K562 (cell line): ENCODE measurements around the gene SLC6A1. TPM values are rescaled to one million over a fixed set of nuclear protein-coding genes. Genes with fewer than 3 reads are reported as not detected.
A peak's percentile ranks its signal among the peaks of the same experiment; 100 is the strongest.

Experiments used
- ATAC-seq: fragments of 200-7000 bp; cut with Tn5 transposase; 3 replicates; pipeline ENCODE4 v1.9.1; 2020; ENCODE audit warnings: moderate library complexity
- BruUV-seq: library from RNA; stranded (reverse); fragments of 400-500 nt; replicated peaks from 2 replicates; lab custom pipeline; 2021; lab: Mats Ljungman, UMichigan
- CTCF ChIA-PET: fragments of 300-600 bp; formaldehyde crosslinking; extraction: SDS; loops from one replicate; lab custom pipeline; 2021; ENCODE audit warnings: low intra/inter-chr PET ratio; lab: Yijun Ruan, JAX
- POLR2A ChIA-PET: fragments of 300-600, 350-650 bp; sonication (Branson Sonifier 250); formaldehyde crosslinking; extraction: SDS; loops from one replicate; lab custom pipeline; 2021; ENCODE audit warnings: antibody characterized with exemption, inconsistent platforms; lab: Yijun Ruan, JAX
- DNase-seq, 4 experiments: peaks; one replicate each; pipeline versions ENCODE4 v3.0.0 to v3.0.0-alpha.2; 2011 to 2018; ENCODE audit warnings: low spot score in 3 of 4, mixed read lengths in 3 of 4; ENCODE audit errors: extremely low read depth in 1 of 4
- FAIRE-seq: peaks from 2 replicates; lab custom pipeline; 2011; peaks lifted over from hg19 to GRCh38; lab: Jason Lieb, UNC
- H2AFZ ChIP-seq: 2 replicates; pipeline ENCODE4 v1.6.0; 2011; ENCODE audit warnings: low read depth, low read length, control low read depth, inconsistent platforms
- H3K27ac ChIP-seq: fragments of 200-600 bp; 3 replicates; pipeline ENCODE4 v1.8.0; 2011; ENCODE audit warnings: low read depth, mild to moderate bottlenecking, control low read depth, inconsistent platforms, low read length, moderate library complexity, mixed read lengths; ENCODE audit errors: extremely low read depth
- H3K27me3 ChIP-seq, 2 experiments: fragments of 300-600 bp in 1 of 2; 2 replicates in 1 of 2; 3 replicates in 1 of 2; pipeline versions ENCODE4 v1.6.0 to v1.8.0; 2011; ENCODE audit warnings: inconsistent platforms in 2 of 2, low read length in 2 of 2, mild to moderate bottlenecking in 1 of 2, mixed read lengths in 1 of 2, moderate library complexity in 1 of 2; ENCODE audit not compliant: control insufficient read depth in 2 of 2, insufficient read depth in 2 of 2
- H3K36me3 ChIP-seq: fragments of 300-600 bp; 3 replicates; pipeline ENCODE4 v1.8.0; 2011; ENCODE audit warnings: mild to moderate bottlenecking, low read length, inconsistent platforms; ENCODE audit not compliant: control insufficient read depth, insufficient read depth
- H3K4me1 ChIP-seq, 2 experiments: fragments of 200-600 bp in 1 of 2; replicated peaks in 1 of 2; 2 replicates in 1 of 2; 3 replicates in 1 of 2; pipeline versions ENCODE4 v1.5.1 to v1.8.0; 2011; ENCODE audit warnings: inconsistent platforms in 2 of 2, low read length in 2 of 2, mild to moderate bottlenecking in 1 of 2, mixed read lengths in 1 of 2, moderate library complexity in 1 of 2; ENCODE audit not compliant: control insufficient read depth in 2 of 2, insufficient read depth in 2 of 2
- H3K4me2 ChIP-seq: 2 replicates; pipeline ENCODE4 v1.6.1; 2011; ENCODE audit warnings: low read length, control low read depth, inconsistent platforms, mixed read lengths; ENCODE audit not compliant: insufficient read depth
- H3K4me3 ChIP-seq: fragments of 200-600 bp; sonication (generic), shearing (Covaris generic); 2 replicates; pipeline ENCODE4 v1.5.1; 2016; ENCODE audit warnings: control low read depth, inconsistent platforms
- H3K79me2 ChIP-seq: fragments of 200-600 bp; 3 replicates; pipeline ENCODE4 v1.8.0; 2011; ENCODE audit warnings: low read length, inconsistent platforms; ENCODE audit not compliant: control insufficient read depth, insufficient read depth
- H3K9ac ChIP-seq, 2 experiments: 2 replicates each; pipeline versions ENCODE4 v1.6.0 to v1.6.1; 2011; ENCODE audit warnings: low read depth in 2 of 2, low read length in 2 of 2, control low read depth in 1 of 2, inconsistent platforms in 1 of 2, mild to moderate bottlenecking in 1 of 2, mixed read lengths in 1 of 2; ENCODE audit not compliant: insufficient read depth in 1 of 2
- H3K9me1 ChIP-seq: one replicate; pipeline ENCODE4 v1.6.0; 2011; ENCODE audit warnings: inconsistent platforms, mild to moderate bottlenecking, low read length, moderate library complexity; ENCODE audit not compliant: control insufficient read depth, insufficient read depth
- H3K9me3 ChIP-seq: replicated peaks from 2 replicates; pipeline ENCODE4 v1.5.1; 2011; ENCODE audit warnings: low read depth, low read length, inconsistent platforms; ENCODE audit not compliant: control insufficient read depth, insufficient read depth
- H4K20me1 ChIP-seq: replicated peaks from 2 replicates; pipeline ENCODE4 v1.6.1; 2011; ENCODE audit warnings: low read length, inconsistent platforms, mixed read lengths; ENCODE audit not compliant: control insufficient read depth, insufficient read depth
- ATF6 ChIP-seq: sonication (generic); formaldehyde crosslinking; IDR thresholded peaks from 2 replicates; pipeline ENCODE4 v1.4.0; 2020; ENCODE audit warnings: mild to moderate bottlenecking, missing genetic modification reagents
- MEF2D ChIP-seq: conservative IDR thresholded peaks from 2 replicates; pipeline ENCODE4 v1.6.1; 2016; ENCODE audit warnings: low read depth, missing genetic modification characterization, missing compliant biosample characterization
- NFIC ChIP-seq: fragments of 450-650 bp; IDR thresholded peaks from 2 replicates; pipeline ENCODE4 v1.6.1; 2017; ENCODE audit warnings: mild to moderate bottlenecking, inconsistent platforms
- NFIX ChIP-seq: fragments of 250-450 bp; sonication (Bioruptor Pico); IDR thresholded peaks from 2 replicates; pipeline ENCODE4 v1.4.0; 2020; ENCODE audit warnings: low read depth, mild to moderate bottlenecking, moderate library complexity
- RBM15 ChIP-seq: fragments of 200-400 bp; formaldehyde crosslinking; IDR thresholded peaks from 2 replicates; pipeline ENCODE4 v1.6.1; 2018; ENCODE audit warnings: mild to moderate bottlenecking, low read length, moderate library complexity; ENCODE audit not compliant: insufficient read depth
- SMAD2 ChIP-seq: fragments of 150-350 bp; IDR thresholded peaks from 2 replicates; pipeline ENCODE4 v1.6.1; 2014; ENCODE audit warnings: low read depth, mild to moderate bottlenecking, low read length
- WHSC1 ChIP-seq: IDR thresholded peaks from one replicate; pipeline ENCODE4 v1.6.1; 2012; ENCODE audit warnings: low read length, control low read depth, inconsistent platforms
- ZBTB1 ChIP-seq: sonication (generic); formaldehyde crosslinking; IDR thresholded peaks from 2 replicates; pipeline ENCODE4 v1.8.1; 2023; ENCODE audit warnings: missing genetic modification reagents, low read depth, mild to moderate bottlenecking, borderline replicate concordance
- ZFPM2 ChIP-seq: fragments of 250-450 bp; sonication (Bioruptor Pico); IDR thresholded peaks from 2 replicates; pipeline ENCODE4 v1.5.1; 2022; ENCODE audit warnings: mild to moderate bottlenecking
- ZNF699 ChIP-seq: fragments of 250-450 bp; sonication (Bioruptor Pico); IDR thresholded peaks from 2 replicates; pipeline ENCODE4 v1.8.0; 2021; ENCODE audit warnings: mild to moderate bottlenecking, moderate library complexity; ENCODE audit not compliant: insufficient replicate concordance
- ZNF740 ChIP-seq, 3 experiments: fragments of 200-800 bp in 1 of 3; sonication (Bioruptor generic) in 1 of 3; sonication (generic) in 1 of 3; formaldehyde crosslinking in 1 of 3; IDR thresholded peaks; 2 replicates each; pipeline versions ENCODE4 v1.6.1 to v1.8.0; 2016 to 2022; ENCODE audit warnings: mild to moderate bottlenecking in 2 of 3, missing compliant biosample characterization in 2 of 3, missing genetic modification characterization in 2 of 3, missing genetic modification reagents in 1 of 3
- WGBS: fragments of 100-300 bp; shearing (Covaris generic); methylation state at CpG from one replicate; pipeline ENCODE4 v1.1.6; 2016; ENCODE audit warnings: low coverage, mixed read lengths; ENCODE audit not compliant: insufficient coverage; ENCODE audit errors: missing lambda C conversion rate; 5-methylcytosine and 5-hydroxymethylcytosine counted together
- in situ Hi-C: fragments of 300-500 bp; cut with MboI; formaldehyde crosslinking; loops from 4 replicates; pipeline ENCODE4 v1.15.0; 2018; ENCODE audit warnings: inconsistent platforms, mixed read lengths
- intact Hi-C: fragments of 100-400 bp; cut with micrococcal nuclease; formaldehyde crosslinking; loops from 2 replicates; pipeline ENCODE4 v1.14.2; 2022
- polyA plus RNA-seq, 8 experiments: library from polyadenylated mRNA; depleted of rRNA in 4 of 8; stranded (reverse) in 5 of 8; unstranded in 3 of 8; fragments of >200 nt; fragmentation: Nextera tagmentation in 2 of 8; fragmentation: Illumina TruSeq in 1 of 8; extraction: Ambion mirVana in 2 of 8; extraction: Trizol in 1 of 8; gene quantifications; 2 replicates each; pipeline versions ENCODE4 v1.2.1 to v1.2.3, GENCODE V29; 2011 to 2014; ENCODE audit warnings: inconsistent platforms in 1 of 8, missing spikeins in 1 of 8
- total RNA-seq, 7 experiments: library from RNA; depleted of rRNA in 6 of 7; stranded (reverse); fragments of >200 nt in 6 of 7; fragmentation: Illumina TruSeq in 2 of 7; extraction: Trizol in 2 of 7; gene quantifications; 2 replicates each; pipeline versions ENCODE4 v1.2.1 to v1.2.3, GENCODE V29; 2011 to 2021; ENCODE audit warnings: low replicate concordance in 1 of 7

Gene SLC6A1
- total and polyA plus RNA-seq, 9 of the 15 experiments (the other 6 are each of a cell fraction or from before 2014, with no cell fraction given) = not detected

GRCh38 chr3:10996345-10997013 is 3.9 kb downstream of the SLC6A1 start:
- ATAC-seq (no peak), FAIRE-seq (no peak), DNase-seq (no peak)
- no peaks in the 10 kb centered on the region for H3K9me1 ChIP-seq
- H3K79me2 ChIP-seq = no peaks in the 10 kb centered on the region
- H3K36me3 ChIP-seq = no peaks in the 10 kb centered on the region
- no peak for TF ChIP-seq ZFPM2 (CRISPR knock-in tag)
- peak; percentile 44; the same call in 1 of the 2 replicates for TF ChIP-seq NFIX
- peak; percentile 91 for TF ChIP-seq NFIC
- in situ Hi-C loops = no loop called here
- no peak overlapping the region for H2AFZ ChIP-seq
- WGBS = under 1% methylated on average over 5 of the region's 5 CpGs
- H3K9me3 ChIP-seq = no peaks in the 10 kb centered on the region
- peaks cover 20% of the 10 kb centered on the region; the same call in 1 of the 2 replicates for H4K20me1 ChIP-seq
- no peak overlapping the region for H3K4me2 ChIP-seq
- no peak overlapping the region for H3K27ac ChIP-seq
- peaks cover 5 to 6% of the 10 kb centered on the region in 2 experiments; a peak in 3 of 5 replicates for H3K4me1 ChIP-seq
- ChIA-PET CTCF (no interaction called here), POLR2A (interaction anchor here (1.0 kb wide), 1 partner anchor 8 kb away, joined by 3 read pairs; no protein-coding TSS in a partner anchor)
- no TSS peak for BruUV-seq
- H3K4me3 ChIP-seq = no peak overlapping the region
- H3K27me3 ChIP-seq = peaks cover 13 to 54% of the 10 kb centered on the region in 2 experiments; a peak in 3 of 5 replicates
- H3K9ac ChIP-seq = no peak overlapping the region
- intact Hi-C loops = no loop called here

GRCh38 chr3:10997196-10997595 is 4.6 kb downstream of the SLC6A1 start:
- Histone ChIP-seq H3K9ac (no peak overlapping the region), H3K27me3 (peaks cover 10 to 47% of the 10 kb centered on the region in 2 experiments; a peak in 3 of 5 replicates), H4K20me1 (peaks cover 26% of the 10 kb centered on the region), H3K4me3 (no peak overlapping the region), H3K79me2 (no peaks in the 10 kb centered on the region), H2AFZ (no peak overlapping the region), H3K9me3 (no peaks in the 10 kb centered on the region), H3K36me3 (no peaks in the 10 kb centered on the region)
- intact Hi-C loops = no loop called here
- ChIA-PET POLR2A (interaction anchor here (0.8 kb wide), 1 partner anchor 8 kb away, joined by 3 read pairs; no protein-coding TSS in a partner anchor), CTCF (no interaction called here)
- in situ Hi-C loops = no loop called here
- no peak for ATAC-seq
- 0% methylated on average over 5 of the region's 5 CpGs for WGBS
- no peak for DNase-seq
- no TSS peak for BruUV-seq
- FAIRE-seq = no peak
- TF ChIP-seq ZNF740 (CRISPR knock-in tag; IDR thresholded peaks at IDR 0.05) (no peak), ZNF740 (tag; IDR thresholded peaks at IDR 0.05) (no peak), WHSC1 (no peak), SMAD2 (no peak), RBM15 (no peak), ZBTB1 (CRISPR knock-in tag) (no peak), ZNF699 (no peak), ATF6 (CRISPR knock-in tag) (no peak), MEF2D (no peak)
- TF ChIP-seq, all 486 proteins: peak for 0
- Histone ChIP-seq H3K9me1 (no peaks in the 10 kb centered on the region), H3K4me2 (no peak overlapping the region), H3K27ac (no peak overlapping the region), H3K4me1 (peaks cover 5 to 6% of the 10 kb centered on the region in 2 experiments; a peak in 3 of 5 replicates)
